NCI-H2107 treated with DMSO at 0.1 percent for 48 hours (cell line): ENCODE measurements around the gene SPACDR.
"Not testable (repeated sequence)": the region's sequence is repeated elsewhere in the genome, so short reads cannot be mapped to it uniquely, and the experiment has no call there.

ENCODE experiments used
- DNase-seq: peaks from one replicate; lab custom pipeline; 2025; ENCODE audit not compliant: unreplicated experiment; lab: John Stamatoyannopoulos, UW

SPACDR gene, protein sequence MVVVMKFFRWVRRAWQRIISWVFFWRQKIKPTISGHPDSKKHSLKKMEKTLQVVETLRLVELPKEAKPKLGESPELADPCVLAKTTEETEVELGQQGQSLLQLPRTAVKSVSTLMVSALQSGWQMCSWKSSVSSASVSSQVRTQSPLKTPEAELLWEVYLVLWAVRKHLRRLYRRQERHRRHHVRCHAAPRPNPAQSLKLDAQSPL

GRCh38 chr7:100464210-100464660 lies at the start of gene SPACDR:
SPACDR (minus strand) TSS chr7:100464260; CDS start chr7:100464025, 235 bp downstream.
- no peak for DNase-seq

DNA sequence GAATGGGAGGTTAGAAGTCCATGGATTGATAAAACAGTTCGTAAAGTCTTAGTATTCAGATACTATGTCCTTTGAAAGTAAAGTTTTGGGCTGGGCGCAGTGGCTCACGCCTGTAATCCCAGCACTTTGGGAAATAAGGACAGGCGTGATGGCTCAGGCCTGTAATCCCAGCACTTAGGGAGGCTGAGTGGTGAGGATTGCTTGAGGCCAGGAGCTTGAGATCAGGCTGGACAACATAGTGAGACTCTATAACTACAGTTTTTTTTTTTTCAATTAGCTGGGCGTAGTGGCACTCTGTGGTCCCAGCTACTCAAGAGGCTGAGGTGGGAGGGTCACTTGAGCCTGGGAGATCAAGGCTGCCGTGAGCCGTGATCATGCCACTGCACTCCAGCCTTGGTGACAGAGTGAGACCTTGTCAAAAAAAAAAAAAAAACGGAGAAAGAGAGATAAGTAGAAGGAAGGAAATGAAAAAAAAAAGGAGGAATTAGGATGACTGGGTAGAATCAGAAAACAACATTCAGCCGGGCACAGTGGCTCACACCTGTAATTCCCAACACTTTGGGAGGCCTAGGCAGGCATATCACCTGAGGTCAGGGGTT lies 49.3 kb upstream of the SPACDR start:
- DNase-seq: no peak

DNA sequence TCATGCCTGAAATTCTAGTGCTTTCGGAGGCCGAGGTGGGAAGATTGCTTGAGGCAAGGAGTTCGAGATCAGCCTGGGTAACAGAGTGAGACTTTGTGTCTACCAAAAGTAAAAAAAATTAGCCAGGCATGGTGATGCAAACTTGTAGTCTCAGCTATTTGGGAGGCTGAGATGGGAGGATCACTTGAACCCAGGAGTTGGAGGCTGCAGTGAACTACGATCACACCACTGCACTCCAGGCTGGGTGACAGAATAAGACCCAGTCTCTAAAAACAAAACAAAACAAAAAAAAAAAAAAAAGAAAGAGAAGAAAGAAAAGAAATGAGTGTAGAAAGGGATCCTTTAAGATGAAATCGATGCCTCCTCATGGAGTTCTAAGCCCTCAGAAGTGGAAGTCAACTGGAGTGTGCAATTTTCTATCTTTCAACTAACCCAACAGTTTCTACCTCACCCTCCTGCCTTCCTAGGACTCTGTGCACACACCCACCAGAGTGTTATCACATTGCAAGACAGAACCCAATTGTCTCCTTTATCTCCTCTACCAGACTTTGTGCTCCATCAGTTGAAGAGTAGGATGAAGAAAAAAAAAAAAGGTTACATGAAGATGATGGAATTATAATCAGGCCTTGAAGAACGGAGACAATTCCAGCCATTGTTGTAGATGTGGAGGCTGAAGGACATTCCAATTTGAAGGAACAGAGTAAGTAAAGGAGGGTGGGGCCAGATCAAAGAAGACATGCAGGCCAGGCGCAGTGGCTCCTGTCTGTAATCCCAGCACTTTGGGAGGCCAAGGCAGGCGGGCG lies 46.6 kb upstream of the SPACDR start:
- no peak for DNase-seq

- DNase-seq: peak; percentile 35
Observed at GRCh38 chr7:100509231-100509630, 45.2 kb upstream of the SPACDR start.

GRCh38 chr7:100506356-100506923 lies 42.4 kb upstream of the SPACDR start:
- DNase-seq: no peak

DNA sequence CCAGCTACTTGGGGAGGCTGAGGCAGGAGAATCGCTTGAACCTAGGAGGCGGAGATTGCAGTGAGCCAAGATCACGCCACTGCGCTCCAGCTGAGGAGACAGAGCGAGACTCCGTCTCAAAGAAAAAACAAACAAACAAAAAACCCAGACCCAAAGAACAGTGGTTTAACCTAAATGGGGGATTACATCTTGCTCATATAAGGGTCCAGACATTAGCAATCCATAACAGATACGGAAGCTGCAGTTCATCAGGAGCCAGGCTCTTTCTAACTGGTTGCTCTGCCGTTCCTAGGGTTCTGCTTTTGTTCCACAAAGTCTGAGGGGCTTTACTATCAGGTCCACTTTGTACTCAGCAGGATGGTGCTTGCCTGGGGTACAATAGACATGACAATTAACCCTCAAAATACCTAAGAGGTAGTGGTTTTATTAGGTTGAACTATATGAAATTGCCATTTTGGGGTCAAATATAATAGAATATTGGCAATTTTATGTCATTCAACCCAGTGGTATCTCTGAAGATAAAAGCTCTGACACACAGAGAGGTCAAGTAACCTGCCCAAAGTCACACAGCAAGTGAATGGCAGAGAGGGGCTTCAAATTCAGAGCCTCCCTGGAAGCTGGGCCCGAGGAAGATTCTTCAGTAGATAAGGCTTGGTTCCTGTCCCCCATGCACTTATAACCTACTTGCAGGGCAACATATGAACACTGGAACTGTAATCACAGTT lies 41.0 kb upstream of the SPACDR start:
- DNase-seq: no peak

DNA sequence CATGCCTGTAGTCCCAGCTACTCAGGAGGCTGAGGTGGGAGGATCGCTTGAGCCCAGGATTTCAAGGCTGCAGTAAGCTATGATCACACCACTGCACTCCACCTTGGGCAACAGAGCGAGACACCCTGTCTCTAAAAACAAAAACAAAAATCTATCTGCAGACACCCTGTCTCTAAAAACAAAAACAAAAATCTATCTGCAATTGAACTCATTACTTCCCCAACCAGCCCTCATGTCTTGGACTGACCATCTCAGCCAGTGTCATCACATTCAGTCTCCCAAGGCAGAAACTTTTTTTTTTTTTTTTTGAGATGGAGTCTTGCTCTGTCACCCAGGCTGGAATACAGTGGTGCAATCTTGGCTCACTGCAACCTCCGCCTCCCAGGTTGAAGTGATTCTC lies 40.0 kb upstream of the SPACDR start:
- not testable (repeated sequence) for DNase-seq

GRCh38 chr7:100500743-100501142 lies 36.7 kb upstream of the SPACDR start:
- not testable (repeated sequence) for DNase-seq

DNA sequence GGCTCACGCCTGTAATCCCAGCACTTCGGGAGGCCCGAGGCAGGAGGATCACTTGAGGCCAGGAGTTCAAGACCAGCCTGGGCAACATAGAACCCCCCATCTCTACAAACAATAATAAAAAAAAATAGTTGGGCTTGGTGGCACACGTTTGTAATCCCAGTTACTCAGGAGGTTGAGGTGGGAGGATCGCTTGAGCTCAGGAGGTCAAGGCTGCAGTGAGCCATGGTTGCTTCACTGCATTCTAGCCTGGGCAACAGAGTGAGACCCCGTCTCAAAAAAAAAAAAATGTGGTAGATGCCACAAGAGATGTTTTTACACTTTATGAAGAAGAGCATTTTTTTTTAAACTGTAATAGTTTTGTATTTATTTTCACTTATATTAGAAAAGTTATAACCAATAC lies 32.4 kb upstream of the SPACDR start:
- no peak for DNase-seq

DNA sequence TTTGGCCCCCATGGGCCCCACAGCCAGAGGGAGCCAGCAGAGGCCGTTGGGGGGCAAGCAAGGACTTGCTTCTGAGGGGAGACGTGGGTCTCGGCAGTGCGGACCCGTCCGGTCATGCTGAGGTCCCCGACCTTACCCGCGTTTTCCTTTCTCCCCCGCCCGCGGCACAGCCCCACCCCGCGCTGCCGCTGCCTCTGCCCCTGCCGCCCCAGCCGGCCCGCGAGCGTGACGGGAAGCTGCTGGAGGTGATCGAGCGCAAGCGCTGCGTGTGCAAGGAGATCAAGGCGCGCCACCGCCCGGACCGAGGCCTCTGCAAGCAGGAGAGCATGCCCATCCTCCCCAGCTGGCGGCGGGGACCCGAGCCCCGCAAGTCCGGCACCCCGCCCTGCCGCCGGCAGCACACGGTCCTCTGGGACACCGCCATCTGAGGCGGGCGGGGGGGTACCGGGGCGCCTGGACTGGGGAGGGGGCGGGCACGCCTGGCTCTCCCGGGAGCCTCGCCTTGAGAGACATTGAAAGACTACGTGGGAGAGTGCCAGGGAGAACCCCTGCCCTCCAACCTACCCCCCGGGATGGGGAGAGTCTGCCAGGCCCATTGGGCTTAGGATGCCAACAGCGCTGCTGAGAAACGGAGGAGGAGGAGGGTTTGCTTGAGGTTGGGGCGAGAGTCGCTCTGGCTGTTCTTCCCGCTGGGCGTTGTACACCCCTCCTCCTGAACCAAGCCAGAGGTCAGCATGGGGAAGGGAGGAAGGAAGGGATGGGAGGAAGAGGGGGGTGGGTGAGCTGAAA lies 29.6 kb upstream of the SPACDR start:
- no peak for DNase-seq

GRCh38 chr7:100492738-100493475 lies 28.8 kb upstream of the SPACDR start:
- DNase-seq: no peak

DNA sequence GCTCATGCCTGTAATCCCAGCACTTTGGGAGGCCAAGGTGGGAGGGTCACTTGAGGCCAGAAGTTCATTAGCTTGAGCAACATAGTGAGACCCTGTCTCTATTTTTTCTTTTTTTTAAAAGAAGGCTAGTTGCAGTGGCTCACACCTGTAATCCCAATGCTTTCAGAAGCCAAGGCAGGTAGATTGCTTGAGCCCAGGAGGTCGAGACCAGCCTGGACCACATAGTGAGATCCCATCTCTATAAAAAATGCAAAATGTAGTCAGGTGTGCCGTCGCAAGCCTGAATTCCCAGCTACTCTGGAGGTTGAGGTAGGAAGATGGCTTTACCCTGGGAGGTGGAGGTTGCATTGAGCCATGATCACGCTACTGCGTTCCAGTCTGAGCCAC lies 27.1 kb upstream of the SPACDR start:
- DNase-seq: no peak

DNA sequence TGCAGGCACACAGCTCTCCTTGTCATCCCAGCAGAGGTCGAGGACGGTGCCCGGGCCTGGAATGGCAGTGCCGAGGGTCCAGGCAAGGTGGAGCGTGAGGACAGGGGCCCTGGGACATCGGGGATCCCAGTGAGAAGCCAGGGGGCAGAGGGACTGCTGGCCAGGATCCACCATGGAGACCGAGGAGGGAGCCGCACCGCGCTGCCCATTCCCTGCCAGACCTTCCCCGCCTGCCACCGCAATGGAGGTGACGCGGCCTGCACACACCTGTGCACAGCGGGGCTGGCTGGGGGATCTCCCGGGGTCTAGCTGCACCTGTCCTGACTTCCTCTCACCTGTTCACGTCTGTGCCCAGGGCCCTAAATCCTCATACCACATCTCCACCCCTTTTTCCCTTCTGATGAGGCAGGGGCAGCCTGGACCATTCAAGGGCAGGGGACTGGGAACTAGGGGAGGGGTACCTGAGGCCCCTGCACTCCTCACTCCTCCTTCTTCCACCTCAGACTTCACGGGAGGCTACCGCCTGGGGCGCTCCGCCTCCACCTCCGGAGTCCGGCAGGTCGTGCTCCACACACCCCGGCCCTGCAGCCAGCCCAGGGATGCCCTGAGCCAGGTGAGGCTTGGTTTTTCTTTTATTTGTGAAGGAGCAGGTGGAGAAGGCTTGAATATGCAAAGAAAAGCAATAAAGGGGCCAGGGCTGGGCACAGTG lies 26.6 kb upstream of the SPACDR start:
- DNase-seq: no peak

DNA sequence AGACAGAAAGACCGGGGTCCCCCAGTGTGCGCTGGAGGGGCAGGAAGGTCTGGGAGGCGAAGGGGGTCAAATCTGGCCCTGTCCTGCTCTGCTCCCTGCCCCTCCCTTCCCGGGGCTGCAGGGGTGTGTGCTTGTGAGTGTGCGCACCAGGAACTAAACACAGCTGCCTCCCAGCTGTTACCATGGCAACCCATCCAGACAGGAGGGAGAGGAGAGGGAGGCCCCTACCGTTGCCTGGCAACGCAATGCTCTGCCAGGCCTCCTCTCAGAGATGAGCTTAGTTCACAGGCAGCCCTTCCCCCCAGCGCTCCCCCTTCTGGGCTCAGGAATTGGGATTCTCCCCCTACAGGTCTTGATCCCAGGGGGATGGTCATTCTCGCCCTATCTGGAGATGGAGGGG lies 25.8 kb upstream of the SPACDR start:
- DNase-seq: peak; percentile 94

GRCh38 chr7:100489121-100489520 lies 25.1 kb upstream of the SPACDR start:
- no peak for DNase-seq

DNA sequence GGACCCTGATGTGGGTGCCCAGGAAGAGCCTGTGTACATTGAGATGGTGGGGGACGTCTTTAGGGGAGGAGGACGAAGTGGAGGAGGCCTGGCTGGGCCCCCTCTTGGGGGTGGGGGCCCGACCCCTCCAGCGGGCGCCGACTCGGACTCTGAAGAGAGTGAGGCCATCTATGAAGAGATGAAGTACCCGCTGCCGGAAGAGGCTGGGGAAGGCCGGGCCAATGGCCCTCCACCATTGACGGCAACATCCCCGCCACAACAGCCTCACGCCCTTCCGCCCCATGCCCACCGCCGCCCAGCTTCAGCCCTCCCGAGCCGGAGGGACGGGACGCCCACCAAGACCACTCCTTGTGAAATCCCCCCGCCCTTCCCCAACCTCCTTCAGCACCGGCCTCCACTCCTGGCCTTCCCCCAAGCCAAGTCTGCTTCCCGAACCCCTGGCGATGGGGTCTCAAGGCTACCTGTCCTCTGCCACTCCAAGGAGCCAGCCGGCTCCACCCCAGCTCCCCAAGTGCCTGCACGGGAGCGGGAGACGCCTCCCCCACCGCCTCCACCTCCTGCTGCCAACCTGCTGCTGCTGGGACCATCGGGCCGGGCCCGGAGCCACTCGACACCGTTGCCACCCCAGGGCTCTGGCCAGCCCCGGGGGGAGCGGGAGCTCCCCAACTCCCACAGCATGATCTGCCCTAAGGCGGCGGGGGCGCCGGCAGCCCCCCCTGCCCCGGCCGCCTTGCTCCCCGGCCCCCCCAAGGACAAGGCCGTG lies 24.5 kb upstream of the SPACDR start:
- DNase-seq: no peak

GRCh38 chr7:100486753-100487446 lies 22.8 kb upstream of the SPACDR start:
- no peak for DNase-seq
